HG03460 (cell line): ENCODE measurements around the gene ITCH.
"Not testable (repeated sequence)": the region's sequence is repeated elsewhere in the genome, so short reads cannot be mapped to it uniquely, and the experiment has no call there.

Experiments
- ATAC-seq: cut with Tn5 transposase; IDR thresholded peaks from one replicate; pipeline ENCODE4 v1.9.1; 2021; ENCODE audit not compliant: unreplicated experiment

The ITCH gene

GRCh38 chr20:34449674-34450592 lies 86.9 kb downstream of the ITCH start:
- no peak for ATAC-seq

DNA sequence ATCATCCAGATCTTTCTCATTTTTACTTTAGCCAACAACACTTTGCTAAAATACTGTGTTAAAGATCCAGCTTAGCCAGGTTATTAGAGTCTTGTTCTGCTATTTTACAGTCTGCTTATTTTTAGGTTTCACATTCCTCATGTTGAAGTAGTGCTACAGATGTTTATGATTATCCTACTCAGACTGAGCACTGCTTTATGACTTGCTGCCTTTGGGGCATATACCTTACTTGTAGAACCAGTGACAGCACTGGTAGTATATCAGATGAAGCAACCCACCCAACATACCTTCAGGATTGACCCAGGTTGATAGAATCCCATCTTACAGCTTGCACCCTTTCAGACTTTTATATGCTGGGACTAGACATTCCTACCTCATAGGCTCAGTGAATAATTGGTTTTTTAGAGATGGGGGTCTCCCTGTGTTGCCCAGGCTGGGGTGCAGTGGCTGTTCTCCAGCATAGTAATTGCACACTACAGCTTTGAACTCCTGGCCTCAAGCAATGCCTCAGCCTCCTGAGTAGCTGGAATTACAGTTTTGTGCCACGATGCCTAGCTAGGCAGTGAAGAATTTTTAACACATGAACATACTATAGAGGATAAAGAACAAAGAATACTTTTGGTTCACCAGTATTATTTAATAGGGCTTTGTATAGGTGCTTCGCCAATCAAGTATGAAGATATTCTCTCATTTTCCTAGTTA lies 89.4 kb downstream of the ITCH start:
- no peak for ATAC-seq

- ATAC-seq, result no peak
These were observed 95.6 kb downstream of the ITCH start for GRCh38 chr20:34458631-34459030.

GRCh38 chr20:34459209-34459897 lies 96.3 kb downstream of the ITCH start:
- ATAC-seq, result no peak

DNA sequence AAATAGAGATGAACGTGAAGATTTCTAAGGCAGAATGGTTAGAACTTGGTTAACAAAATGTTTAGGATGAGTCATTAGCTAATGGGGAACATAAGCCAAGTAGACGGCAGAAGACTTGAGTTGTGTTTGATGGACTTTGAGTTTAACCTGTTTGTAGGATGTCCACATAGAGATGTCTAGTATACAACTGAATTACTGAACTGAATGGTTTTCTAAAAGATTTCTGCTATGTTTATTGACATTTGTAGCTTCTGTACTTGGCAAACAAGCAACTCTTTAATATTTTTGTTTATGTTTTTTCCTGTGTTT lies 98.7 kb downstream of the ITCH start:
- ATAC-seq, result no peak

DNA sequence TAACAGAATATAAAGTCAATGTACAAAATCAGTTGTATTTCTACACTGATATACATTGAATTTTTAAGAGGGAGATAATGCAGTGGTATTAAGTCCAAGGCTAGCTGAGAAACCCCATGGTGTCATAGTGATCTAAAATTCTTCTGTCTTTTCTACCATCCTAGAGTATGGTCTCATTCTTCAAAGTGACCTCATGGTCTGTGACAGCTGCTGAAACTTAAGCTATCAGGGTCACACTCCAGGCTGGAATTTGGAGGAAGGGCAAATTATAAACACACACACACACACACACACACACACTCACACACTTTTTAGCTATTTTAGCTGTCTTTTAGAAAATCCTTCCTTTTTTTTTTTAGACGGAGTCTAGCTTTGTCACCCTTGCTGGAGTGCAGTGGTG lies 105.9 kb downstream of the ITCH start:
- ATAC-seq, result no peak

- ATAC-seq, result no peak
These were observed 109.3 kb downstream of the ITCH start for GRCh38 chr20:34472246-34472925.

DNA sequence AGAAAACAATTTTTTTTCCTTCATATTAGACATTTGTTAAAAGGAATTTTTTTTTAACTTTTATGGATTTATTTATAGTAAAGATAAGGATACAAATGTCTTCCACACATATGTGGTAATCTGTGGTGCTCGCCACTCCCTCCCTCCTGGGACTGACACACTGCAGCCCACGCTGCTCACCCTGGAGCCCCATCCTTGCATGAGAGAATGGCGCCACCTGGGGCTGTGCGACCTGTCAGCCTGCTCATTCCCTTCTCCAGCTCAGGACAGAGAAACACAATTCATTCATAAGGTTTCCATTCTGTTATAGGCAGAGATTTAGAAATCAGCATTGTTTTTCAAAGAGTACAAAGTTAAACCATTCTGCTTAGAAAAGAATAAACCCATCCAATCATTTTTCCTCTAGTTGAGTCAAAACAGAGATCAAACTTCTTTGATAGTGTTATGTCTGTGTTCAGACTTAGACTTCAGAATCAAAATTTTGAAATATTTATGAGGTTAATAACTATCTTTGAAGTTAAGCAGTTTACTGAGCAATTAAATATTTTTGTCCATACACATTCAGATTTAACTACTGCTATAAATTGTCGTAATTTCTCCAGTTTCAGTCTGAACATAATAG lies 110.3 kb downstream of the ITCH start:
- no peak for ATAC-seq

- ATAC-seq, result no peak
These were observed 113.1 kb downstream of the ITCH start for GRCh38 chr20:34475979-34476736.

GRCh38 chr20:34479627-34480026 lies 116.6 kb downstream of the ITCH start:
- no peak for ATAC-seq

DNA sequence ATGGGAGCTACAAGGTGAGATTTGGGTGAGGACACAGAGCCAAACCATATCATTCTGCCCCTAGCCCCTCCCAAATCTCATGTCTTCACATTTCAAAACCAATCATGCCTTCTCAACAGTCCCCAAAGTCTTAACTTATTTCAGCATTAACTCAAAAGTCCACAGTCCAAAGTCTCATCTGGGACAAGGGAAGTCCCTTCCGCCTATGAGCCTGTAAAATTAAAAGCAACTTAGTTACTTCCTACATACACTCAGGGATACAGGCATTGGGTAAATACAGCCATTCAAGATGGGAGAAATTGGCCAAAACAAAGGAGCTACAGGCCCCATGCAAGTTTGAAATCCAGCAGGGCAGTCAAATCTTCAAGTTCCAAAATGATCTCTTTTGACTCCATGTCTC lies 119.1 kb downstream of the ITCH start:
- ATAC-seq, result not testable (repeated sequence)

- not testable (repeated sequence) for ATAC-seq
These were observed 120.6 kb downstream of the ITCH start for GRCh38 chr20:34483585-34484220.

GRCh38 chr20:34485068-34485634 lies 122.1 kb downstream of the ITCH start:
- no peak for ATAC-seq

- no peak for ATAC-seq
These were observed 128.3 kb downstream of the ITCH start for GRCh38 chr20:34491226-34491931.

GRCh38 chr20:34491932-34492509 lies 128.9 kb downstream of the ITCH start:
- no peak for ATAC-seq

- no peak for ATAC-seq
These were observed 130.6 kb downstream of the ITCH start for GRCh38 chr20:34493646-34494045.

GRCh38 chr20:34495307-34495706 lies 132.2 kb downstream of the ITCH start:
- ATAC-seq, result no peak

DNA sequence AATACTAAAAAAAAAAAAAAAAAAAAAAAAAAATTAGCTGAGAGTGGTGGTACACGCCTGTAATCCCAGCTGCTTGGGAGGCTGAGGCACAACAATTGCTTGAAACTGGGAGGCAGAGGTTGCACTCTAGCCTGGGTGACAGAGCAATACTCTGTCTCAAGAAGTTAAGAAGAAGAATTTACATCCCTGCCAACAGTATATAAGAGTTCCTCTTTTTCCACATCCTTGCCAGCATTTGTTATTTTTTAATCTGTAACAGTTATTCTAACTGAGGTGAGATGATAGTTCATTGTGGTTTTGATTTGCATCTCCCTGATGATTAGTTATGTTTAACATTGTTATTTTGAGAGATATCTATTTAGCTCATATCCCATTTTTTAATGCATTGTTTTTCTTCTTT lies 132.8 kb downstream of the ITCH start:
- ATAC-seq, result no peak
